ENCODE data around the gene NAA60.
"Not testable (repeated sequence)": the region's sequence is repeated elsewhere in the genome, so short reads cannot be mapped to it uniquely, and the experiment has no call there.

NAA60 gene

DNA sequence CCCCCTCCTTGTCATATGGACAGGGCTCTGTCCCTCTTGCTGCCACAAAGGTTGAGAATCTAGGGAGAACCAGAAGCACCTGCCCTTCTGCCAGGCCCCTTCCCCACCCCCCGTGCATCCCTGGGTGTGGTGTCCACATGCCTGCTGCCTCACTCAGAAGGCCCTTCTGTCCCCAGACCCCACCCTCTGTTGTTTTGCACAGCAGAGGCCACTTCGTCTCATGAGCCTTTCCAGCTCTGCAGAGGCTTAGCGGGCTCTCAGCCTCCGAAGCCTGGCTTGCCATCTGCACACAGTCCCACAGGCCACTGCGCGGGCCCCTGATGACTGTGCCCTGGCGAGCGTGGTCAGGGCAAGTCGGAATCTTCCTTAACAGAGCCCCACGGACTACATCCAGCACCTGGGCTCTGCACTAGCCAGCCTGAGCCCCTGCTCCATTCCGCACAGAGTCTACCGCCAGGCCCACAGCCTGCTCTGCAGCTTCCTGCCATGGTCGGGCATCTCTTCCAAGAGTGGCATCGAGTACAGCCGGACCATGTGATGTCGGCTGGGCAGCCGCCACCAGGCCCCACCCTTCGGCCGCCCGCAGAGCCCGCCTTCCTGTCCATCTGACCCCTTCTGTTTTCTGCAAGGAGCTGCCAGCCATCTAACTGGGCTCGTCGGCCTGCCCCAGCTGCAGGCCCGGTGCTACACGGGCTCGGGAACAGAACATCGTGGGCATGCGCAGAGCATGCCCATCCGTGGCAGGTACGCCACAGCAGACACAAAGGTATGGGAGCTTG is 41.0 kb downstream of the NAA60 start:
- DNase-seq, result no peak

- no peak for DNase-seq
Observed at GRCh38 chr16:3485097-3485745, 41.7 kb downstream of the NAA60 start.

DNA sequence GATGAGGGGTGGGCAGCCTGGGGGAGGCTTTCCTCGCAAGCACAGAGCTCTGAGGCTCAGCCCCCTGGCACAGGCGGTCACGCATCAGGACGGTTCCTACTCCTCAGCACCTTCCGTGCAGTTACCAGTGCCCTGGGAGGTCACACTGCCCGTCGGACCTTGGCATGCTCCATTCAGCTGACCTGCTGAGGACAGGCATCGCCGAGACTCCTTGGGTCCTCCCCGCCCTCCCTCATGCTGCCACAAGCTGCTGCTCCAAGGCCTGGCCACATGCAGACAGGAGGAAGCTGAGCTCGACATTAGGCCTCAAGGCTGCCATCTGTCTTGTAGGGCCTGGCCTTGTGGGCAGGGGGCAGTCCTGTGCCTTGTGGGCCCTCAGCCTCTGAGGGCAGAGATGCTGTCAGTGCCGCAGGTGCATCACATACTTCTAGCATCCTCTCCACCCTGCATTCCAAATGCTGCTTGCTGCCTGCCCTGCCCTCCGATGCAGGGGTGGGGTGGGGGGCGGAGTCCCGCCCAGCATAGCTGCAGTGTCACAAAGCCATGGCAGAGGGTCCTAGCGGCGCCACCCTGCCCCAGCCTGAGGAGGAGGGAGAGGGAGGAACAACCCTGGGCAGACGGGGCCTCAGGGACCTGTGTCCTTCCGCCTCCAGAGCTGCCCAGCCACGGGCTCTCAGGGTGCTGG is 42.5 kb downstream of the NAA60 start:
- DNase-seq, result no peak

DNA sequence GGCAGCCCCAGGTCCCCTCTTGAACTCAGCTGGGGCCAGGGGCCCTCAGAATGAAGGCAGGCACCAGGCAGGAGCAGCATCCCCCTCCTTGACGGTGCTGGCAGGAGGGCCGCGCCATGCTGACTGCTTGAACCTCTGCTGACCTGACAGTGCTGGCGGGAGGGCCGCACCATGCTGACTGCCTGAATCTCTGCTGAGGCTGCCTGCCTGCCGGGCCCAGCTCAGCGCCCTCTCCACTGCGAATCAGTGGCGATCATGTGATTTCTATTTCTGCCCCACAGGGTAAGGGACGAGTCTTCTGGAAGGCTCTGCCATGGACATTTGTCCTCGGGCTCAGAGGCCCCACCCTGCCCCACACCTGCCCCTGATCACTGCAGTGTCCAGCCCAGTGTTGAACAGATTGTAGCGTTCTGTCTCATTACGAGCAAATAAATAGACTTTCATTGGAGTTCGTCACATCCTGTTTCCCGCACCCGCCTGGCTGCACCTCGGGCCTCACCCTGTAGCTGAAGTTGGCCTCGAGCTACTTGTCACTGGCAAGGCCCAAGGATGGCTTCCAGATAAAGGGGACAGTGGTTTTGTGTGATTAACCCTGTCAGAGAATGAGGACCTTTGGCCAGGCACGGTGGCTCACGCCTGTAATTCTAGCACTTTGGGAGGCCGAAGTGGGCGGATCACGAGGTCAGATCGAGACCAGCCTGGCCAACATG is 43.2 kb downstream of the NAA60 start:
- DNase-seq, result no peak

DNA sequence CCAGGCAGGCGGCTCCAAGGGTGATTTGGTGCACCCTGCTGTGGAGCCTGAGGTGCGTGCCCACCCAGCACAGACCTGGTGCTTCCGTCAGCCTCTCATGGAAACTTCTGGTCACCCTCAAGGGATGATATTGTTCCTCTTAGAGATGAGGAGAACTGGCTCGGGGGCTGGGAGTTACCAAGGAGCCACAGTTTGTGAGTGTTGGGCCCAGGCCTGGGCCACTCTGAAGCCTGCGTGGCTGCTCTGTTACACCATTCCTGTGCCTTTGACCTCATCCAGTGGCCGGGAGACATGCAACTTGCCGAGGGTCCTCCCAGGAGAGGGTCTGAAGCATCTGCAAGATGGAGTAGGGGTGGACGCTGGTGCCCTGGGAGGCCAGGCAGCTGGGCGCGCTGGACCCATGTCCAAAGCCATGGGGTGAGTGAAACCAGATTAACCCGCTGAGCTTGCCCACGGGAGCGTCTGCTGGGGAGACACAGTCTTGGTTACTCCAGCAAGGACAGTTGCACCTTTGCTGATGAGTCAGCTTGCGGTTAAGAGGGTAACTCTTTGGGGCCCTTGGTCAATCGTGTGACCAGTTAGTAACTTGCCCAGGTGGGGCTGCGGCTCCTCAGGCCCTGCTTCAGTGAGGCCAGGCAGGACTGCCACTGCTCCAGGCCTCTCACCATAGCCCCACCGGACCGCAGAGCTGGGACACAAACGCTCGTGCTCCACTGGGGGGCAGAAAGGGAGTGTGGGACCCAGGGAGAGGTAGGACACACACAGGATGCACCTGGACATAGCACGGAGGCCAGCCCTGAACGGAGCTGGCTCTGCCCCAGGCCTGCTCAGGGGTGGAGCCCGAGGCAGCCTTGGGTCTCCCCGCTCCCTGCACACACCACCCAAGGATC is 44.3 kb downstream of the NAA60 start:
- DNase-seq, result no peak

GRCh38 chr16:3488801-3489200 is 45.3 kb downstream of the NAA60 start:
- no peak for DNase-seq

- DNase-seq, result no peak
Observed at GRCh38 chr16:3490911-3491629, 47.6 kb downstream of the NAA60 start.

DNA sequence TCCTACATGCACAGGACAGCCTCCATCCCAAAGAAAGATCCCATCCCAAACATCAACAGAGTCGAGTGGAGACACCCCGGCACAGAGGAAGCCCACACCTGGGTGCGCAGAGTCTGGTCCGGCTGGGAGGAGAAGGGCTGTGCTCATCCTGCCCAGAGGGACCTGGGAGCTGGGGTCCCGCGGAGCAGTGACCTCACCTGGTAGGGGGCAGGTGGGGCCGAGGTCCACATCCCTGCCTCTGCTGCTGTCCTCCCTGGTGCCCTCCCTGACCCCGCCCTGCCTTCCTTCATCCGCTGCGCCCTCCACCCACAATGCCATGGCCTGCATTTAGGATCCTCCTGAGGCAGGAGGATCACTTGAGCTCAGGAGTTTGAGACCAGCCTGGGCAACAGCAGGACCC is 48.9 kb downstream of the NAA60 start:
- no peak for DNase-seq

DNA sequence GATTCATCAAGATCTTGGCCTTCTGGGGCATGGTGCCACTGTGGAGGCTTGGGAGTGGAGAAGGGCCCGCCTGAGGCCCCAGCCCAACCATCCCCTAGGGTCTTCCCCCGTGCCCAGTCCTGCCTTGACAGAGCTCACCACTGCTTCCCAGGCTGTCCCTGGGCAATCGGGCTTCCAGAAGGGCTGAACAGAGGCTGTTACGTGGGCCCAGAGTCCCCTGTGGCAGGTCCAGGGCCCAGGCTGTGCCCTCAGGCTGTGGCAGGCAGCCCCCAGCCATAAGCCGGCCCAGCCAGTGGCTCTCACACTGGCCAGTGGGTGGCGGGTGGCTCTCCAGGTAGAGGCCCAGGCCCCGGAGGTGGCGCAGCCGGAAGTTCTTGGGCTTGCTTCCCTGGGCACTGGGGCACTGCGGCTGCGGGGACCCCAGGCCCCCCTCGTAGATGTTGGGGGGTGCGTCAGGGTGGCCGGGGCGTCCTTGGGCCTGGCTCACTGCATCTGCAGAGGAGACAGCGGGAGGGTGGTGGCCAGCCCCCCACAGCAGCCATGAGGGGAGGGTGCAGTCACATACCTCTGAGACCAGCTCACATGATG is 51.0 kb downstream of the NAA60 start:
- no peak for DNase-seq

DNA sequence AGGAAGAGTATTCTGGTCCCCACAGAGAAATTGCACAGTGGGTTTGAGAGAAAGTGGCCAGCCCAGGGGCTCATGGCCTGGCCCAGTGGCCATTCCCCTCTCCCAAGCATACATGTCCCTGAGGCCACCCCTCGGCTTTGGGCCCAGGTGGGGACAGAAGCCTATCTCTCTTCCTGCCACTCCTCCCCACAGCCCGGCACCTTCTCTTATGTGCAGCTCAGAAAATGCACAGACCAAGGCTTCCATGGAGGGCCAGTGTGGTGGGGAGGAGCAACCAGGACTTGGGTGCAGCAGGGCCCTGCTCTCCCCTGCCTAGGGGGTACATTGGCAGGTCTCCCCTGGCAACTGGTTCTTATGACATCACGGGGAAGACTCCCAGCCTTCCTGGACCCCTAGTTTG is 51.7 kb downstream of the NAA60 start, which contains the start of gene C16orf90:
Gene C16orf90, minus strand, starts transcription at position 314 of the 400 bp plus-strand sequence. Its CDS starts 68 bp downstream, at position 246.
- DNase-seq, result no peak

GRCh38 chr16:3496386-3496785 is 52.9 kb downstream of the NAA60 start:
- DNase-seq, result no peak

- no peak for DNase-seq
Observed at GRCh38 chr16:3497771-3498170, 54.3 kb downstream of the NAA60 start.

GRCh38 chr16:3498988-3499387 is 55.5 kb downstream of the NAA60 start:
- DNase-seq, result no peak

DNA sequence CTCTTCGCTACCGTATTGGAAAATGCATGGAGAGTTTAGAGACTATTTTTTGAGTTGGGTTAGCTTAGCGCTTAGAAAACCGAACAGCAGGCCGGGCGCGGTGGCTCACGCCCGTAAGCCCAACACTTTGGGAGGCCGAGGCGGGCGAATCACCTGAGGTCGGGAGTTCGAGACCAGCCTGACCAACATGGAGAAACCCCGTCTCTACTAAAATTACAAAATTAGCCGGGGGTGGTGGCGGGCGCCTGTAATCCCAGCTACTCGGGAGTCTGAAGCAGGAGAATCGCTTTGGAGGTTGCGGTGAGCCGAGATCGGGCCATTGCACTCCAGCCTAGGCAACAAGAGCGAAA is 57.9 kb downstream of the NAA60 start:
- not testable (repeated sequence) for DNase-seq

- no peak for DNase-seq
Observed at GRCh38 chr16:3501783-3502400, 58.4 kb downstream of the NAA60 start.

GRCh38 chr16:3503523-3503922 is 60.0 kb downstream of the NAA60 start:
- peak; percentile 58 for DNase-seq

DNA sequence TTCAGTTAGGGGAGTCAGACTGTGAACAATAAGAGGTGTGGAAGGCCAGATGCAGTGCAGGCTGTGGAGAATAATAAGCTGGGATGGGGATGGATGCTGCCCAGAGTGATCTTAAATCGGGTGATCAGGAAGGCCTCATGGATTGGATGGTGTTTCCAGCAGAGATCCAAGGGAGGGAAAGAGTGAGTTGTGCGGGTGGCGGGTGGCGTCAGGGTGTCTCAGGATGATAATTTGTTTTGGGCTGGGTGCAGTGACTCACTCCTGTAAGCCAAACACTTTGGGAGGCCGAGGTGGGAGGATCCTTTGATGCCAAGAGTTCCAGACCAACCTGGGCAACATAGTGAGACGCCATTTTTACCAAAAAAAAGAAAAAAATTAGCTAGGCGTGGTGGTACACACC is 65.3 kb downstream of the NAA60 start:
- DNase-seq, result peak; percentile 23

DNA sequence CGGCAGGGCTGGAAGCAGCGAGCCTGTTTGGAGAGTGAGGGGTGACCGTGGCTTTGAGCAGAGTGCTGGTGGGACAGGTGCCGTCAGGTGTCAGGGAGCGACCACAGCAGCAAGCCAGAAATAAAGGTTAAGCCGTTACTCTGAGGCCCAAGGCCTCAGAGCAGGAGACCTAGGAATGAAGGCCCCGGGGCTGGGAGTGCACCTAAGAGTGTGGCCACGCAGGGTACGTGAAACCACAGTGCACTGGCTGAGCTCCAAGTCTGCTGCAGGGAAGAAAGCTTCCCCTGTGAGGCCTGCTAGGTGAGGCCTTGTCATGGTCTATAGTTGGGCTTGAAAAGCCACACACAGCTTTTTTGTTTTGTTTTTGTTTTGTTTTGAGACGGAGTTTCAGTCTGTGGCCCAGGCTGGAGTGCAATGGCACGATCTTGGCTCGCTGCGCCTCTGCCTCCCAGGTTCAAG is 66.0 kb downstream of the NAA60 start:
- DNase-seq, result peak; percentile 81

- no peak for DNase-seq
Observed at GRCh38 chr16:3510416-3510815, 66.9 kb downstream of the NAA60 start.

Data from stimulated activated CD8-positive, alpha-beta memory T cell treated with anti-CD3 and anti-CD28 coated beads, Interleukin-4, amount 100 ng/mL, for 48 hours (primary cell).